GM23338 (cell line): Measurements from ENCODE around the gene LYZL1. TPM values are rescaled to one million over a fixed set of nuclear protein-coding genes. Genes with fewer than 3 reads are reported as not detected.

Source experiments
- ATAC-seq: fragments of 200-7000 bp; cut with Tn5 transposase; 3 replicates; pipeline ENCODE4 v1.9.1; 2020
- DNase-seq: peaks from one replicate; pipeline ENCODE4 v3.0.0-alpha.2; 2015; ENCODE audit warnings: low spot score
- H2AFZ ChIP-seq: fragments of 200-600 bp; sonication (generic); 2 replicates; pipeline ENCODE4 v1.8.0; 2016; ENCODE audit warnings: antibody characterized with exemption, mild to moderate bottlenecking, moderate library complexity
- H3F3A ChIP-seq: fragments of 200-600 bp; sonication (generic); replicated peaks from 2 replicates; pipeline ENCODE4 v1.8.0; 2017; ENCODE audit warnings: antibody characterized with exemption, mixed run types, low read depth
- H3K27ac ChIP-seq: fragments of 200-600 bp; sonication (generic); 2 replicates; pipeline ENCODE4 v1.6.1; 2016; ENCODE audit warnings: low read depth
- H3K27me3 ChIP-seq: fragments of 200-600 bp; sonication (generic); 2 replicates; pipeline ENCODE4 v1.8.0; 2016; ENCODE audit warnings: mild to moderate bottlenecking, mixed run types, moderate library complexity; ENCODE audit not compliant: insufficient read depth
- H3K36me3 ChIP-seq: fragments of 200-600 bp; sonication (generic); 2 replicates; pipeline ENCODE4 v1.8.0; 2016; ENCODE audit warnings: mild to moderate bottlenecking; ENCODE audit not compliant: insufficient read depth
- H3K4me1 ChIP-seq: fragments of 200-600 bp; sonication (generic); 2 replicates; pipeline ENCODE4 v1.8.0; 2016; ENCODE audit warnings: mild to moderate bottlenecking, moderate library complexity; ENCODE audit not compliant: insufficient read depth
- H3K4me2 ChIP-seq: fragments of 200-600 bp; sonication (generic); 2 replicates; pipeline ENCODE4 v1.7.1; 2017; ENCODE audit warnings: mixed run types
- H3K4me3 ChIP-seq: fragments of 200-600 bp; sonication (generic); 2 replicates; pipeline ENCODE4 v1.6.1; 2016; ENCODE audit warnings: mixed run types
- H3K79me2 ChIP-seq: fragments of 200-600 bp; sonication (generic); replicated peaks from 2 replicates; pipeline ENCODE4 v1.8.0; 2017; ENCODE audit warnings: mild to moderate bottlenecking; ENCODE audit not compliant: insufficient read depth
- H3K9me2 ChIP-seq: fragments of 200-600 bp; sonication (generic); 2 replicates; pipeline ENCODE4 v1.8.0; 2017; ENCODE audit not compliant: insufficient read depth
- H4K20me1 ChIP-seq: fragments of 200-600 bp; sonication (generic); replicated peaks from 2 replicates; pipeline ENCODE4 v1.8.0; 2017; ENCODE audit warnings: mild to moderate bottlenecking; ENCODE audit not compliant: insufficient read depth
- H3K27ac Mint-ChIP-seq: 2 replicates; pipeline ENCODE4 v1.8.0; 2020; ENCODE audit warnings: inconsistent platforms, mild to moderate bottlenecking, moderate library complexity, mixed read lengths
- H3K27me3 Mint-ChIP-seq: 3 replicates; pipeline ENCODE4 v1.8.0; 2022; ENCODE audit warnings: low read depth, mild to moderate bottlenecking, moderate library complexity, mixed read lengths, inconsistent platforms; ENCODE audit not compliant: insufficient read depth, poor library complexity
- H3K36me3 Mint-ChIP-seq: 3 replicates; pipeline ENCODE4 v1.8.0; 2021; ENCODE audit warnings: low read depth, mild to moderate bottlenecking, inconsistent platforms, moderate library complexity, mixed read lengths
- H3K4me1 Mint-ChIP-seq: 3 replicates; pipeline ENCODE4 v1.8.0; 2020; ENCODE audit warnings: mild to moderate bottlenecking, inconsistent platforms, mixed read lengths
- H3K4me3 Mint-ChIP-seq: 3 replicates; pipeline ENCODE4 v1.8.0; 2021; ENCODE audit warnings: moderate library complexity, mild to moderate bottlenecking, inconsistent platforms, mixed read lengths
- H3K9me3 Mint-ChIP-seq: 3 replicates; pipeline ENCODE4 v1.8.0; 2020; ENCODE audit warnings: moderate library complexity, mild to moderate bottlenecking, inconsistent platforms, mixed read lengths
- EZH2phosphoT487 ChIP-seq: fragments of 200-600 bp; sonication (generic); IDR thresholded peaks from one replicate; pipeline ENCODE4 v1.8.1; 2018; ENCODE audit warnings: antibody characterized with exemption; ENCODE audit not compliant: unreplicated experiment
- JUNB ChIP-seq: IDR thresholded peaks from one replicate; pipeline ENCODE4 v1.6.1; 2016; ENCODE audit warnings: antibody characterized with exemption; ENCODE audit not compliant: unreplicated experiment
- NANOG ChIP-seq: IDR thresholded peaks from 2 replicates; pipeline ENCODE4 v1.6.1; 2016; ENCODE audit warnings: antibody characterized with exemption, borderline replicate concordance
- POLR2AphosphoS5 ChIP-seq: IDR thresholded peaks from 2 replicates; pipeline ENCODE4 v1.6.1; 2016; ENCODE audit warnings: antibody characterized with exemption, low read depth
- STAT1 ChIP-seq: IDR thresholded peaks from one replicate; pipeline ENCODE4 v1.6.1; 2016; ENCODE audit warnings: antibody characterized with exemption; ENCODE audit not compliant: unreplicated experiment
- ZNF114 ChIP-seq: fragments of 250-450 bp; sonication (Bioruptor Pico); IDR thresholded peaks from 2 replicates; pipeline ENCODE4 v1.5.0; 2020; ENCODE audit warnings: mild to moderate bottlenecking, moderate library complexity
- polyA plus RNA-seq: library from polyadenylated mRNA; unstranded; fragments of >200 nt; fragmentation: Nextera tagmentation; extraction: Ambion mirVana; gene quantifications from 2 replicates; pipeline ENCODE4 v1.2.1, GENCODE V29; 2016
- total RNA-seq: library from RNA; depleted of rRNA; stranded (reverse); fragments of >200 nt; shearing (Covaris generic); gene quantifications from 2 replicates; pipeline ENCODE4 v1.2.3, GENCODE V29; 2014
- TF ChIP-seq, protein P1 (sequence below): IDR thresholded peaks from one replicate; pipeline ENCODE4 v1.6.1; 2018; ENCODE audit warnings: antibody characterized with exemption; ENCODE audit not compliant: unreplicated experiment
- TF ChIP-seq, protein P2 (sequence below): IDR thresholded peaks from 2 replicates; pipeline ENCODE4 v1.6.1; 2016; ENCODE audit warnings: antibody characterized with exemption
- TF ChIP-seq, protein P3 (sequence below), 2 experiments: fragments of 200-600 bp in 1 of 2; sonication (generic) in 1 of 2; conservative IDR thresholded peaks; 2 replicates each; pipeline versions ENCODE4 v1.5.1 to v1.6.1; 2016 to 2017; ENCODE audit warnings: antibody characterized with exemption in 2 of 2, low read depth in 2 of 2, mild to moderate bottlenecking in 2 of 2, moderate library complexity in 1 of 2

The LYZL1 gene
- total and polyA plus RNA-seq, 2 experiments from 2014 or later, result not detected

DNA sequence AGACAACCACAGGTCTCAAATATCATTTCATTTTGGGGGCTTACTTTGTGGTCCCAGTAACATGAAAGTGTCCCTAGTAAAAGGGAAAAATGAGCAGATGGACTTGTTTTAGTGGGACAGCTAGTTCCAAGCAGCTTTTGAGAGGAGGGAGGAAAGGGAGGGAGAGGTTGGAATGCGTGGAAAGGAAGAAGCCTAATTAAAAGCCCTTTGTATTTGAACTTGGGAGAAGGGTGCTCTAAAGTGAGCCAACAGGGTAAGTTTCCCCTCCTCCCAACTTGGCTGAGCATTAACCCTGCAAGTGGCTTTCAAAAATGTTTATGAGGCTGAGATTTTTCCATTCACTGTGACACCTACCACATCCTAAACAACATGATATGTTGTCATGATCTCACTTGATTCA is 38.8 kb upstream of the LYZL1 start (continued):
- TF ChIP-seq, protein P1, sequence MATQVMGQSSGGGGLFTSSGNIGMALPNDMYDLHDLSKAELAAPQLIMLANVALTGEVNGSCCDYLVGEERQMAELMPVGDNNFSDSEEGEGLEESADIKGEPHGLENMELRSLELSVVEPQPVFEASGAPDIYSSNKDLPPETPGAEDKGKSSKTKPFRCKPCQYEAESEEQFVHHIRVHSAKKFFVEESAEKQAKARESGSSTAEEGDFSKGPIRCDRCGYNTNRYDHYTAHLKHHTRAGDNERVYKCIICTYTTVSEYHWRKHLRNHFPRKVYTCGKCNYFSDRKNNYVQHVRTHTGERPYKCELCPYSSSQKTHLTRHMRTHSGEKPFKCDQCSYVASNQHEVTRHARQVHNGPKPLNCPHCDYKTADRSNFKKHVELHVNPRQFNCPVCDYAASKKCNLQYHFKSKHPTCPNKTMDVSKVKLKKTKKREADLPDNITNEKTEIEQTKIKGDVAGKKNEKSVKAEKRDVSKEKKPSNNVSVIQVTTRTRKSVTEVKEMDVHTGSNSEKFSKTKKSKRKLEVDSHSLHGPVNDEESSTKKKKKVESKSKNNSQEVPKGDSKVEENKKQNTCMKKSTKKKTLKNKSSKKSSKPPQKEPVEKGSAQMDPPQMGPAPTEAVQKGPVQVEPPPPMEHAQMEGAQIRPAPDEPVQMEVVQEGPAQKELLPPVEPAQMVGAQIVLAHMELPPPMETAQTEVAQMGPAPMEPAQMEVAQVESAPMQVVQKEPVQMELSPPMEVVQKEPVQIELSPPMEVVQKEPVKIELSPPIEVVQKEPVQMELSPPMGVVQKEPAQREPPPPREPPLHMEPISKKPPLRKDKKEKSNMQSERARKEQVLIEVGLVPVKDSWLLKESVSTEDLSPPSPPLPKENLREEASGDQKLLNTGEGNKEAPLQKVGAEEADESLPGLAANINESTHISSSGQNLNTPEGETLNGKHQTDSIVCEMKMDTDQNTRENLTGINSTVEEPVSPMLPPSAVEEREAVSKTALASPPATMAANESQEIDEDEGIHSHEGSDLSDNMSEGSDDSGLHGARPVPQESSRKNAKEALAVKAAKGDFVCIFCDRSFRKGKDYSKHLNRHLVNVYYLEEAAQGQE, result no peak
- TF ChIP-seq NANOG (no peak), JUNB (no peak)
- TF ChIP-seq, protein P2, sequence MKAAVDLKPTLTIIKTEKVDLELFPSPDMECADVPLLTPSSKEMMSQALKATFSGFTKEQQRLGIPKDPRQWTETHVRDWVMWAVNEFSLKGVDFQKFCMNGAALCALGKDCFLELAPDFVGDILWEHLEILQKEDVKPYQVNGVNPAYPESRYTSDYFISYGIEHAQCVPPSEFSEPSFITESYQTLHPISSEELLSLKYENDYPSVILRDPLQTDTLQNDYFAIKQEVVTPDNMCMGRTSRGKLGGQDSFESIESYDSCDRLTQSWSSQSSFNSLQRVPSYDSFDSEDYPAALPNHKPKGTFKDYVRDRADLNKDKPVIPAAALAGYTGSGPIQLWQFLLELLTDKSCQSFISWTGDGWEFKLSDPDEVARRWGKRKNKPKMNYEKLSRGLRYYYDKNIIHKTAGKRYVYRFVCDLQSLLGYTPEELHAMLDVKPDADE, result no peak
- TF ChIP-seq, protein P3, sequence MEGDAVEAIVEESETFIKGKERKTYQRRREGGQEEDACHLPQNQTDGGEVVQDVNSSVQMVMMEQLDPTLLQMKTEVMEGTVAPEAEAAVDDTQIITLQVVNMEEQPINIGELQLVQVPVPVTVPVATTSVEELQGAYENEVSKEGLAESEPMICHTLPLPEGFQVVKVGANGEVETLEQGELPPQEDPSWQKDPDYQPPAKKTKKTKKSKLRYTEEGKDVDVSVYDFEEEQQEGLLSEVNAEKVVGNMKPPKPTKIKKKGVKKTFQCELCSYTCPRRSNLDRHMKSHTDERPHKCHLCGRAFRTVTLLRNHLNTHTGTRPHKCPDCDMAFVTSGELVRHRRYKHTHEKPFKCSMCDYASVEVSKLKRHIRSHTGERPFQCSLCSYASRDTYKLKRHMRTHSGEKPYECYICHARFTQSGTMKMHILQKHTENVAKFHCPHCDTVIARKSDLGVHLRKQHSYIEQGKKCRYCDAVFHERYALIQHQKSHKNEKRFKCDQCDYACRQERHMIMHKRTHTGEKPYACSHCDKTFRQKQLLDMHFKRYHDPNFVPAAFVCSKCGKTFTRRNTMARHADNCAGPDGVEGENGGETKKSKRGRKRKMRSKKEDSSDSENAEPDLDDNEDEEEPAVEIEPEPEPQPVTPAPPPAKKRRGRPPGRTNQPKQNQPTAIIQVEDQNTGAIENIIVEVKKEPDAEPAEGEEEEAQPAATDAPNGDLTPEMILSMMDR (conservative IDR thresholded peaks at IDR 0.05; ENCODE audit: low read depth in 2 of 2), result no peak

DNA sequence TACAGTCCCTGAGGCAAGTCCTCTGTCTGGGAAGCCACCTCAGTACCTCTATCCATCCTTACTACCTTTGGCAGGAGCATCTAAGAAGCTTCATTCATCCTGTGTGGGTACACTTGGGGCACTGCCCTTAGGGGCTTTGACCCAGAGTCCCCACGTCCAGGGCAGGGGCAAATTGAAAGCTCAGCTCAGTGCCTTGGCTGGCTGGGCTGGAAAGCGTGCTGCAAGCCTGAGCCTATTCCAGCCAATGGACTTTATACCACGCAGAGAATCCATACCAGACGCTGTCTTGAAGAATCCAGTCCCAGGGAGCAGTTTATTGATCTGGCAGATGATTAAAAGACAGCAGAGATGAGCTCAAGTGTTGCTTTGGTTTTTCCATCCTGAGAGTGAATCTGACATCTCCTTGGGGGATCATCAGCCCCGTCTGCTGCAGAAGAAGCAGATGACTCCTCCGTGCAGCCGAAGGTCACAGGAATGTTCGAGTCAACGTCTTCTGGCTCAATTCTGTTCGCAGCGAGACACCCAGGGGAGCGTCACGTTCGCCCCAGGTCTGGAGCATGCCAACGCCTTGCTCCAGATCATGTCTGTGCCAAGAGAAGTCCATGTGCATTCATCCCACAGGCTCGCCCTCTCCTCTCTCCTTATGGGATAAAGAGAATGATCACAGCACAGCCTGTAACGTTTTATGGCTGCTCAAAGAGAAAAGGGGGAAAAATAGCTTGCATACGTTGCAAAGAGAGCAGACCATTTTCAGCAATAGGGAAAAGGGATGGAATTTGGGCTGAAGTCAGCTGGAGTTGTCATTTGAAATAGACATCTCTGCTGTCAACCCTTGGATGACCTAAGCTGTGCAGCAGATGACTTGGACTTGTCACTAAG is 35.8 kb upstream of the LYZL1 start:
- H3K4me3 Mint-ChIP-seq, result no peak overlapping the region
- no peak for TF ChIP-seq EZH2phosphoT487
- no peak for TF ChIP-seq ZNF114 (CRISPR knock-in tag)
- TF ChIP-seq STAT1, result no peak
- no peak for TF ChIP-seq JUNB
- TF ChIP-seq, protein P2, result no peak
- TF ChIP-seq POLR2AphosphoS5, result no peak

More for the DNA sequence above, 35.8 kb upstream of the LYZL1 start:
- ATAC-seq (no peak), DNase-seq (no peak)
- Mint-ChIP-seq H3K27ac (no peak overlapping the region), H3K9me3 (0 out of 3 replicates have a peak, but pooled peaks cover 4% of the 10 kb centered on the region), H3K27me3 (no peaks in the 10 kb centered on the region), H3K36me3 (no peaks in the 10 kb centered on the region; the same call in 2 of the 3 replicates), H3K4me1 (peaks cover 11% of the 10 kb centered on the region)
- Histone ChIP-seq H3K27ac (no peak overlapping the region), H3K4me2 (no peak overlapping the region), H3K36me3 (no peaks in the 10 kb centered on the region), H2AFZ (no peak overlapping the region), H3K27me3 (no peaks in the 10 kb centered on the region), H3F3A (no peaks in the 10 kb centered on the region; the same call in 1 of the 2 replicates), H3K4me3 (no peak overlapping the region), H4K20me1 (no peaks in the 10 kb centered on the region), H3K4me1 (peaks cover 9% of the 10 kb centered on the region), H3K9me2 (no peaks in the 10 kb centered on the region; the same call in 1 of the 2 replicates), H3K79me2 (no peaks in the 10 kb centered on the region)
